Tibial nerve (tissue), 3 donors: ENCODE results near the gene BARD1.

Experiments
- POLR2A ChIP-seq, 2 donors: fragments of 450-650 bp; IDR thresholded peaks; one replicate each; pipeline ENCODE4 v1.6.1; 2017; ENCODE audit warnings: antibody characterized with exemption in 2 of 2, mild to moderate bottlenecking in 2 of 2, moderate library complexity in 2 of 2
- TF ChIP-seq, protein P1 (sequence below), 5 experiments: fragments of 200-600 bp in 3 of 5; fragments of 450-650 bp in 2 of 5; sonication (generic) in 3 of 5; IDR thresholded peaks; one replicate each; pipeline ENCODE4 v1.5.1; 2016 to 2019; ENCODE audit warnings: antibody characterized with exemption in 5 of 5, mild to moderate bottlenecking in 3 of 5, moderate library complexity in 2 of 5

GRCh38 chr2:214716811-214717560, 92.5 kb downstream of the BARD1 start:
- TF ChIP-seq, protein P1, sequence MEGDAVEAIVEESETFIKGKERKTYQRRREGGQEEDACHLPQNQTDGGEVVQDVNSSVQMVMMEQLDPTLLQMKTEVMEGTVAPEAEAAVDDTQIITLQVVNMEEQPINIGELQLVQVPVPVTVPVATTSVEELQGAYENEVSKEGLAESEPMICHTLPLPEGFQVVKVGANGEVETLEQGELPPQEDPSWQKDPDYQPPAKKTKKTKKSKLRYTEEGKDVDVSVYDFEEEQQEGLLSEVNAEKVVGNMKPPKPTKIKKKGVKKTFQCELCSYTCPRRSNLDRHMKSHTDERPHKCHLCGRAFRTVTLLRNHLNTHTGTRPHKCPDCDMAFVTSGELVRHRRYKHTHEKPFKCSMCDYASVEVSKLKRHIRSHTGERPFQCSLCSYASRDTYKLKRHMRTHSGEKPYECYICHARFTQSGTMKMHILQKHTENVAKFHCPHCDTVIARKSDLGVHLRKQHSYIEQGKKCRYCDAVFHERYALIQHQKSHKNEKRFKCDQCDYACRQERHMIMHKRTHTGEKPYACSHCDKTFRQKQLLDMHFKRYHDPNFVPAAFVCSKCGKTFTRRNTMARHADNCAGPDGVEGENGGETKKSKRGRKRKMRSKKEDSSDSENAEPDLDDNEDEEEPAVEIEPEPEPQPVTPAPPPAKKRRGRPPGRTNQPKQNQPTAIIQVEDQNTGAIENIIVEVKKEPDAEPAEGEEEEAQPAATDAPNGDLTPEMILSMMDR (IDR thresholded peaks at IDR 0.05): no peak
- no peak for TF ChIP-seq POLR2A (IDR thresholded peaks at IDR 0.05)
